ENCODE measurements around the gene LINGO3. TPM values are rescaled to one million over a fixed set of nuclear protein-coding genes. Genes with fewer than 3 reads are reported as not detected.
A peak's percentile ranks its signal among the peaks of the same experiment; 100 is the strongest.

The LINGO3 gene
- total RNA-seq, 2 experiments from 2014 or later, result 0.33 to 0.39 TPM

- peaks cover 58% of the 10 kb centered on the region for H3K4me1 ChIP-seq (ENCODE audit: insufficient read depth, low read length)
- Mint-ChIP-seq H3K9me3 (no peaks in the 10 kb centered on the region), H3K27ac (peak overlapping the region; percentile 93), H3K4me3 (peak overlapping the region; percentile 89), H3K4me1 (ENCODE audit: low read depth) (peaks cover 57% of the 10 kb centered on the region), H3K36me3 (ENCODE audit: low read depth) (peaks cover 33% of the 10 kb centered on the region), H3K27me3 (no peaks in the 10 kb centered on the region)
- H3K27me3 ChIP-seq (ENCODE audit: control insufficient read depth in 1 of 2, insufficient read depth in 2 of 2, low read length in 2 of 2), result no peaks in the 10 kb centered on the region
- POLR2A ChIA-PET, result interaction anchor here (0.7 to 1.4 kb wide), 6 partner anchors 10 to 125 kb away, joined by 3 to 5 read pairs (median 3); partner anchors contain the start of gene LMNB2
- intact Hi-C loops (cut with DNase I, micrococcal nuclease), result no loop called here
- CTCF ChIA-PET, result no interaction called here
- ATAC-seq (ENCODE audit: poor library complexity), result peak; percentile 73
- H3K36me3 ChIP-seq (ENCODE audit: insufficient read depth, low read length), result peaks cover 5% of the 10 kb centered on the region
- no peak overlapping the region for H3K4me3 ChIP-seq (ENCODE audit: low read length)
- DNase-seq, result peak; percentile 28 to 79 (median 55)
- H3K27ac ChIP-seq (ENCODE audit: low read depth in 1 of 2, low read length in 2 of 2), result peak overlapping the region; percentile 45 to 65
- peaks cover 0 to 6% of the 10 kb centered on the region in 2 experiments for H3K9me3 ChIP-seq (ENCODE audit: control insufficient read depth in 1 of 2, insufficient read depth in 1 of 2, low read length in 2 of 2)
- TF ChIP-seq CTCF (IDR thresholded peaks at IDR 0.05), result no peak
Observed at GRCh38 chr19:2332341-2333026, 24.5 kb upstream of the LINGO3 start.

- intact Hi-C loops (cut with DNase I, micrococcal nuclease), result no loop called here
- Mint-ChIP-seq H3K27ac (peak overlapping the region; percentile 93), H3K4me1 (ENCODE audit: low read depth) (peaks cover 65% of the 10 kb centered on the region), H3K9me3 (no peaks in the 10 kb centered on the region), H3K27me3 (no peaks in the 10 kb centered on the region), H3K4me3 (peak overlapping the region; percentile 67), H3K36me3 (ENCODE audit: low read depth) (peaks cover 38% of the 10 kb centered on the region)
- ChIA-PET POLR2A (interaction anchor here (0.7 to 1.4 kb wide), 6 partner anchors 9 to 125 kb away, joined by 3 to 5 read pairs (median 3); partner anchors contain the start of gene LMNB2), CTCF (no interaction called here)
- Histone ChIP-seq H3K27ac (ENCODE audit: low read depth in 1 of 2, low read length in 2 of 2) (peak overlapping the region; percentile 45 to 65), H3K9me3 (ENCODE audit: control insufficient read depth in 1 of 2, insufficient read depth in 1 of 2, low read length in 2 of 2) (peaks cover 0 to 6% of the 10 kb centered on the region in 2 experiments), H3K27me3 (ENCODE audit: control insufficient read depth in 1 of 2, insufficient read depth in 2 of 2, low read length in 2 of 2) (no peaks in the 10 kb centered on the region), H3K36me3 (ENCODE audit: insufficient read depth, low read length) (peaks cover 8% of the 10 kb centered on the region), H3K4me1 (ENCODE audit: insufficient read depth, low read length) (peaks cover 66% of the 10 kb centered on the region), H3K4me3 (ENCODE audit: low read length) (no peak overlapping the region)
- ATAC-seq (ENCODE audit: poor library complexity) (no peak), DNase-seq (no peak)
- no peak for TF ChIP-seq CTCF (IDR thresholded peaks at IDR 0.05)
Observed at GRCh38 chr19:2331601-2332246, 23.8 kb upstream of the LINGO3 start.

GRCh38 chr19:2330632-2331284 is 22.8 kb upstream of the LINGO3 start:
- Mint-ChIP-seq H3K9me3 (no peaks in the 10 kb centered on the region), H3K4me3 (peak overlapping the region; percentile 70), H3K27me3 (no peaks in the 10 kb centered on the region), H3K4me1 (ENCODE audit: low read depth) (peaks cover 66% of the 10 kb centered on the region), H3K27ac (peak overlapping the region; percentile 93), H3K36me3 (ENCODE audit: low read depth) (peaks cover 37% of the 10 kb centered on the region)
- Histone ChIP-seq H3K4me3 (ENCODE audit: low read length) (no peak overlapping the region), H3K36me3 (ENCODE audit: insufficient read depth, low read length) (peaks cover 13% of the 10 kb centered on the region), H3K27me3 (ENCODE audit: control insufficient read depth in 1 of 2, insufficient read depth in 2 of 2, low read length in 2 of 2) (no peaks in the 10 kb centered on the region), H3K4me1 (ENCODE audit: insufficient read depth, low read length) (peaks cover 75% of the 10 kb centered on the region), H3K9me3 (ENCODE audit: control insufficient read depth in 1 of 2, insufficient read depth in 1 of 2, low read length in 2 of 2) (peaks cover 0 to 6% of the 10 kb centered on the region in 2 experiments), H3K27ac (ENCODE audit: low read depth in 1 of 2, low read length in 2 of 2) (no peak overlapping the region)
- ATAC-seq (ENCODE audit: poor library complexity), result no peak
- no peak for TF ChIP-seq CTCF (IDR thresholded peaks at IDR 0.05)
- DNase-seq, result peak in 1 of 14 experiments; percentile 31
- intact Hi-C loops (cut with DNase I, micrococcal nuclease), result no loop called here
- ChIA-PET POLR2A (interaction anchor here (0.7 kb wide), 1 partner anchor 372 kb away, joined by 3 read pairs; no protein-coding TSS in a partner anchor), CTCF (no interaction called here)
